Mesenteric fat pad (tissue), 1 donor: Measurements from ENCODE around the gene GOLPH3. TPM values are rescaled to one million over a fixed set of nuclear protein-coding genes. Genes with fewer than 3 reads are reported as not detected.
"Not testable (repeated sequence)": the region's sequence is repeated elsewhere in the genome, so short reads cannot be mapped to it uniquely, and the experiment has no call there.

ENCODE experiments used
- DNase-seq: peaks from one replicate; pipeline ENCODE4 v3.0.0-alpha.2; 2020; ENCODE audit warnings: low spot score
- total RNA-seq: library from RNA; stranded (reverse); fragmentation: NEBNext Ultra II Directional; extraction: Animal tissue kit (Norgen Biotek cat#: 25700); gene quantifications from one replicate; pipeline ENCODE4 v1.2.1, GENCODE V29; 2021
- donor health status: DM: yes; HTN: yes; CAD: no.

GOLPH3 gene
- total RNA-seq, 1 donor from 2014 or later, result 120 TPM

DNA sequence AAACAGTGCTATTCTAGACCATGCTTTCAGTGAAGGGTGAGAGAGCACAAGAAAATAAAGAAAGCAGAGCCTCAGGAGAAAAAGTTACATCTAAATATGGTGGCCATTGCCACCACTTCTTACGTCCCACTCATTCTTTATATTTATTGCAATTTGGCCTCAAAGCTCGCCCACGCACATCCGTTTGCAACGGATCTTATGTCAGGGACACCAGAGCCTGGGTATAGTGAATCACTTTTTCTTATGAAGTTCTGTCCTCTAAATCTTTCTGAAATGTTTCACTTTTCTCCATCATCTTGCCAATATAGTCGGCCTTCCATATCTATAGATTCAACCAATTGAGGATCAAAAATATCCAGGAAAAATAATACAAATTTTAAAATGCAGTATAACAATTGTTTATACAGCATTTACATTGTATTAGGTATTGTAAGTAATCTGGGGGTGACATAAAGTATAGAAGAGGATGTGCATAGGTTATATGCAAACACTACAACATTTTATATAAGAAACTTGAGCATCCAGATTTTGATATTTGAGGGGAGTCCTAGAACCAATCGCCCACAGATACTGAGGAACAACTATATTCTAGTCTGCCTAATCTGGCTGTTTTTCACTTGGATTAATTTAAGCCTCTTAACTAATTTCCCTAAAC is 35.2 kb downstream of the GOLPH3 start:
- DNase-seq, result no peak

DNA sequence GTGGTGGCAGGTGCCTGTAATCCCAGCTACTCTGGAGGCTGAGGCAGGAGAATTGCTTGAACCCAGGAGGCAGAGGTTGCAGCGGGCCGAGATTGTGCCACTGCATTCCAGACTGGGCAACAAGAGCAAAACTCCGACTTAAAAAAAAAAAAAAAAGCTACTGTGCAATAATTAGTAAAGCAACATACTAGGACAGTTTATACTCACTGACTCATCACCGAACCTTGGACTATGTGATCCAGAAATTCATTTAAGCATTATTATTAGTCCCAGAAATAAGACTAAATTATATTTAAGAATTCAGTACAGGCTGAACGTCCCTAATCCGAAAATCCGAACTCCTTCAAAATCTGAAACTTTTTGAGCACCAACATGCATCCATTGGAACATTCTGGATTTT is 37.8 kb downstream of the GOLPH3 start:
- DNase-seq, result no peak

- DNase-seq, result no peak
These were observed 39.0 kb downstream of the GOLPH3 start for GRCh38 chr5:32135086-32135485.

DNA sequence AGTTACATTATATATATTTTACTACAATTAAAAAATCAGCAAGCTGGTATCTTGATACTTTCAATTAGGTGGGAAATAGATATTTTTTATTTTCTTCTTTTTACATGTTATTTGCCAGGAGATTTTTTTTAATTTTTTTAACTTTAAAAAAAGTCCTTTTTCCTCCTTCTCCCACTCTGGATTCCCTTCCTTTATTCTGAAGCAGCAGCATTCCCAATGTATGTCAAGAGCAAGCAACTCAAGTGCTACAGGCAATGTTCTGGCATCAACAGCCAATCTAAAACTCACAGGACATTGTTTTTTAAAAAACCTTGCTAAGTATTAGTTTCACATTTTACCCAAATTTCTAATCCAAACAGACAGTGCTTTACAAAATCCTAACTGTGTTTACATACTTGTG is 41.4 kb downstream of the GOLPH3 start:
- DNase-seq, result no peak

DNA sequence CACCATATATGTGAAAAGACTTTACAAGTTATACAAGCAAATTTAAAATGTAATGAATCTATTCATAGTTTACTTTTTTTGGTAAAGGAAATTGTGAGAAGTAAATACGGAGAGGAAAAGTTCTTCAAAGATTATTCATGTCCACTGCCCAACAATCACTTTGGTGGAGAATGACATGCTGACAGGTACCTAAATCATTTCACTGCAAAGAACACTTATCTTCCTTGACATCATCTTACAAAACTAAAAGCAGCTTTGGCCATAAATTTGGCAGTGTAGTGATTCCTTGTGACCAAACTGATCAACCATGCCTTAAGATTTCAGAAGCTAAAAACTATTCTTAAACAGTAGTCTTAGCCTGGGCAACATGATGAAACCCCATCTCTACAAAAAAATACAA is 42.5 kb downstream of the GOLPH3 start:
- DNase-seq, result no peak

DNA sequence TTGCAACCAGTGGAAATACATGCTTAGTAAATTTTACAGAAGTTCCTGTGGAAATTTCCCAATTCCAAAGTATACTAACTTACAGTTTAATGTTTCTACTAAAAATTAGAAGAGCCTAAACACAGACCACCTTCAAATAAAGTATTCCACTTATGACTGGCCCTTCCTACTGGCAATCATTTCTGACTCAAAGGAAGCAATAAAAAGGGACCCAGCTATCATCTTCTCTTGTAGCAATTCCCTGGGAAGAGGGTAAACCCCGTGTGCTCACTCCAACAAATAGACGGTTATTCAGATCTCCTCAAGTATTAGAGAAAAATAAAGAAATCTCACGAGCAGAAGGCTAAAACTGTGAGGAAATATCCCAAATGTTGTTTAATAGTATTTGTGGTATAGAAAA is 43.3 kb downstream of the GOLPH3 start:
- DNase-seq, result no peak

DNA sequence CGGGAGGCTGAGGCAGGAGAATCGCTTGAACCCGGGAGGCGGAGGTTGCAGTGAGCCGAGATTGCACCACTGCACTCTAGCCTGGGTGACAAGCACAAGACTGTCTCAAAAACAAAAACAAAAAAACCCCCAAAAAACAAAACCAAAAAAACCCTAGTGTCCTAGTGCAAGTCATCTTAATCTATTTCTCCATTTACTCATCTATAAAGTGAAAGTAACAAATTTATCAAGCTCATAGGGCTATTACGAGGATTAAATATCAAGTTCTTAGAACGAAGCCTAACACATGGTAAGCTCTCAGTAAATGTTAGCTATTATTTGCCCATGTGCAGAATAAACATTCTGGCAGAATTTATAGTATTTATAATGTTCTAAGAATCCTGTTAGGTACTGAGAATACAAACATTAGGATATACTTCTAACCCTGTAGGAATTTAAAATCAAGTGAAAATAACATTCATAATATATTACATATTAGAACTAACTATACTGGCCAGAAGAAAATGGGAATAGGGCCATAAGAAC is 45.0 kb downstream of the GOLPH3 start:
- DNase-seq, result no peak

GRCh38 chr5:32127711-32128110 is 46.4 kb downstream of the GOLPH3 start:
- no peak for DNase-seq

- no peak for DNase-seq
These were observed 47.4 kb downstream of the GOLPH3 start for GRCh38 chr5:32126691-32127090.

DNA sequence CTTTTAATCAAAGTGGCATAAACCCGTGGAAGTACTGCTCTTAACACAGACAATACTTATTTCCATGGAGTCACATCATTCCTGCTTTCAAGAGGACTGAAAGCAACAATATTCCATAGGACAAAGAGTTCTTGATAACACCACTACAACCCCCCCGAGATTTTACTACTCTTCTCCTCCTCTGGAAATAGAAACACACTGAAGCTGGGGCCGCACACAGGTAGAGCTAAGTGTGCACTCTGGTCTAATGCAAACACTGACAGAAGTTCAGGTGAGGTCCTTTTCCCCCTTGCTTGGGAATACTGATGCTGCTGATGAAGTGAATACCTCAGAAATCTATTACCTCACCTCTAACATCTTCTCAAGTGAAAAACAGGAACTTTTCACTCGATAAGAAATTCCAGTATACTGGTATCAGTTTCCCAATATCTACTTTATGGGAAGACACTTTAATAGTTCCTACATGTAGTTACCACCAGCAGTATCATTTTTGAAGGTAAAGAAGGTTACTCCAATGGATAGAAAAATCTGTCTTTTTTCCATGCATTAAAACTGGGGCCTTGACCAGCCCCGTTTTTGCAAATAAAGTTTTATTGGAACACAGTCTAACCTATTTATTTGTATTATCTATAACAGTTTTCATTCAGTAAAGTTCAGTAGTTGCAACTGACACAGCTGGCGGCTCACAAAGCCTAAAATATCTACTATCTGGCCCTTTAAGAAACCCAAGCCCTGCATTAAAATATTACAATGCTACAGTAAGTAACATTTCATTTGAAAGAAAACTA is 50.0 kb downstream of the GOLPH3 start:
- DNase-seq, result no peak

DNA sequence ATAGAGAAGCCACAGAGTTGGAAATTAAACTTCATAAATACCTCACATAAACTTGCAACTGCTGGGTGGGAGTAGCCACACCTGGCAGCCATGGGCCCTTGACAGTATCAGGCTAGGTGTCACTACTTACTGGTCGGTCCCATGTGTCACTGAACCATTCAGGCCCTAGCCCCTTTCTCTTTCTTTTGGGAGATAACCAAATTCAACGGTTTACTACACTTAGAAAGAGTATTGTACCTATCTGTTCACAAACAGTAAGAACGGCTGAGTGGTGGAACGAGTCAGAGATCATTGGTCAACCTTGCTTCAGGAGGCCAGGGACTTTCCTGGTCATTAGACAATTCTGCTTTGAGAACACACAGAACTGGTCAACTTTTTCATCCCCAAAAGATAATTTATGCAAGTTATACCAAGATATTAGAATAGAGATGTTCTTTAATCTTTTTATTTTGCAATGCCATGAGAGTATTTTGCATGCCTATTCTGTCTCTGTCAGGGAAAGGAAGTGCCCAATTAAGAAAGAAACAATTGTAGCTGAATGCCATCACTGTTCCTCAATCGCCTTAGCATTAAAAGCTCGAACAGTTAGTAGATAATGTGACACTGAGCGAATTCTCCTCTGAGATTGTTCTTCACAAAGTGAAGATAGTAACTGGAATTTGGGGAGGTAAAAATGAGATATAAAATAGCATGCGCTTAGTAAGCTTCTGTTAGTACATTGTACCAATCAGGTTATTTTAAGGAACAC is 50.9 kb downstream of the GOLPH3 start:
- DNase-seq, result no peak

DNA sequence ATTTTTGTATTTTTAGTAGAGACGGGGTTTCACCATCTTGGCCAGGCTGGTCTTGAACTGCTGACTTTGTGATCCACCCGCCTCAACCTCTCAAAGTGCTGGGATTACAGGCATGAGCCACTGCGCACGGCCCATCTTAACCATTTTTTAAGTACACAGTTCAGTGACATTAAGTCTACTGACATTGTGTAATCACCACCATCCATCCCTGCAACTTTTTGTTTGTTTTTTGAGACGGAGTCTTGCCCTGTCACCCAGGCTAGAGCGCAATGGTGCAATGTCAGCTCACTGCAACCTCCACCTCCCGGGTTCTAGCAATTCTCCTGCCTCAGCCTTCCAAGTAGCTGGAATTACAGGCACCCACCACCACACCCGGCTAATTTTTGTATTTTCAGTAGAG is 55.2 kb downstream of the GOLPH3 start:
- DNase-seq, result not testable (repeated sequence)

- DNase-seq, result no peak
These were observed 57.4 kb downstream of the GOLPH3 start for GRCh38 chr5:32116574-32117313.

DNA sequence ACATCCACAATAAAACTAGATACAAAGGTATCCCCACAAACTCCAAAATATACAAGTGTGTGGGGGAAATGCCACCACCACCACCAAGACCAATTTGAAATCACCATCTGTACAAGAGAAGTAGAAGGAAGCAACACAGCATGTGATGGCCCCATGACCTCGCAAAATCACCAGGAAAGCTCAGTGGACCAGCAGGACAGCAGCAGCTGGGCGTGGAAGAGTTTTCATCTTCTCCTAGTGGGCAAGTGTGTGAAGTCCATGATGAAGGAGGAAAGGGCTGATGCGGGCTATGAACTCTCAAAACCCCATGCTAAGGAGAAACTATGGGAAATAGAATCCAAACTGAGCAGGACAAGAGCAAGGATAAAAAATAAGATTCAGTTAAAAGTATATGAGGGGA is 58.1 kb downstream of the GOLPH3 start:
- no peak for DNase-seq

GRCh38 chr5:32110111-32110696 is 63.9 kb downstream of the GOLPH3 start:
- DNase-seq, result no peak

GRCh38 chr5:32109236-32109635 is 64.9 kb downstream of the GOLPH3 start:
- DNase-seq, result no peak

GRCh38 chr5:32108167-32108566 is 66.0 kb downstream of the GOLPH3 start:
- DNase-seq, result no peak

- DNase-seq, result no peak
These were observed 66.8 kb downstream of the GOLPH3 start for GRCh38 chr5:32107291-32107690.

DNA sequence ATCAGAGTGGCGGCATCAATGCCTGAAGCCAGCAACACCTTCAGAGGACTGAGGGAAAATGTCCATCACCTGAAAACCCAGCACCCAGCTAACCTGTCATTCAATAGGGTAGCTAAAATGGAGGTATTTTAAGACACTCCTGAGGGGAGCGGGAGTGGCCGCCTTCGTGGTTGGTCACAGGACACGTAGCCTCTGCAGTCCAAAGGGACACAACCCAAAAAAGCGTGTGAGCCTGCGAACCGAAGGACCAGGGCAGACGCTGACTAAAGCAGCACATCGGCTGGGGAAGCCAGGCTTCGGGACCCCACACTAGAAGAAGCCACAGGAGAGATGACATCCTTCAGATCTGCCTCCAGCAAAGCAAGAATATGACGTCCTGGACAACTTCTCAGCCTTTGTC is 70.6 kb downstream of the GOLPH3 start:
- DNase-seq, result no peak

GRCh38 chr5:32102254-32102986 is 71.7 kb downstream of the GOLPH3 start:
- no peak for DNase-seq
